HCT116 (cell line): ENCODE measurements around the gene TMEM81. TPM values are rescaled to one million over a fixed set of nuclear protein-coding genes. Genes with fewer than 3 reads are reported as not detected.

ENCODE experiments used
- ATAC-seq: fragments of 200-7000 bp; cut with Tn5 transposase; 2 replicates; pipeline ENCODE4 v1.9.1; 2020; ENCODE audit warnings: mild to moderate bottlenecking, moderate library complexity
- BruUV-seq: library from RNA; stranded (reverse); fragments of 400-500 nt; replicated peaks from 2 replicates; lab custom pipeline; 2021; lab: Mats Ljungman, UMichigan
- CTCF ChIA-PET: fragments of 300-600 bp; sonication (Branson Sonifier 250); formaldehyde crosslinking; loops from one replicate; lab custom pipeline; 2021; ENCODE audit warnings: antibody characterized with exemption; lab: Charles Lee
- POLR2A ChIA-PET: fragments of 300-600, 350-600 bp; sonication (Branson Sonifier 250); formaldehyde crosslinking; loops from one replicate; lab custom pipeline; 2021; ENCODE audit warnings: antibody characterized with exemption; lab: Charles Lee
- RAD21 ChIA-PET, 2 experiments: fragments of 300-600 bp; sonication (Branson Sonifier 250); formaldehyde crosslinking; loops; one replicate each; lab custom pipeline; 2023; ENCODE audit warnings: low total read pairs in 2 of 2; ENCODE audit not compliant: uncharacterized antibody in 2 of 2, unreplicated experiment in 2 of 2, low non-redundant PET in 1 of 2; lab: Charles Lee
- DNase-seq: peaks from one replicate; pipeline ENCODE4 v3.0.0-alpha.2; 2010; ENCODE audit warnings: low read depth, low spot score
- H2AFZ ChIP-seq: fragments of 200-600 bp; shearing (Covaris generic), sonication (generic); 2 replicates; pipeline ENCODE4 v1.6.1; 2017; ENCODE audit warnings: low read depth, mixed run types, mixed read lengths, antibody characterized with exemption, low read length; ENCODE audit not compliant: poor library complexity, severe bottlenecking
- H3K27ac ChIP-seq: 2 replicates; pipeline ENCODE4 v1.5.1; 2012; ENCODE audit warnings: low read depth, low read length
- H3K27me3 ChIP-seq: fragments of 200-600 bp; sonication (generic); 2 replicates; pipeline ENCODE4 v1.6.1; 2016; ENCODE audit warnings: mixed run types, low read length, mixed read lengths; ENCODE audit not compliant: insufficient read depth
- H3K36me3 ChIP-seq, 2 experiments: fragments of 200-500 bp in 1 of 2; fragments of 200-600 bp in 1 of 2; sonication (Bioruptor generic) in 1 of 2; sonication (generic) in 1 of 2; 2 replicates each; pipeline versions ENCODE4 v1.5.1 to v1.6.1; 2014 to 2016; ENCODE audit warnings: low read length in 2 of 2, inconsistent platforms in 1 of 2, mixed read lengths in 1 of 2, mixed run types in 1 of 2; ENCODE audit not compliant: insufficient read depth in 2 of 2, control insufficient read depth in 1 of 2
- H3K4me1 ChIP-seq, 2 experiments: fragments of 200-600 bp in 1 of 2; sonication (generic) in 1 of 2; 2 replicates each; pipeline versions ENCODE4 v1.5.1 to v1.6.1; 2012 to 2017; ENCODE audit warnings: low read length in 2 of 2, inconsistent platforms in 1 of 2, mild to moderate bottlenecking in 1 of 2, mixed read lengths in 1 of 2, mixed run types in 1 of 2, moderate library complexity in 1 of 2; ENCODE audit not compliant: insufficient read depth in 2 of 2, control insufficient read depth in 1 of 2
- H3K4me2 ChIP-seq: fragments of 200-600 bp; sonication (generic); 2 replicates; pipeline ENCODE4 v1.6.1; 2017; ENCODE audit warnings: mixed run types, low read length, mixed read lengths
- H3K4me3 ChIP-seq, 2 experiments: fragments of 200-600 bp in 1 of 2; sonication (generic) in 1 of 2; replicated peaks in 1 of 2; 2 replicates each; pipeline ENCODE4 v1.5.1; 2011 to 2016; ENCODE audit warnings: low read length in 2 of 2, control low read depth in 1 of 2, low read depth in 1 of 2, mild to moderate bottlenecking in 1 of 2, mixed read lengths in 1 of 2, mixed run types in 1 of 2
- H3K79me2 ChIP-seq: fragments of 200-600 bp; sonication (generic); 2 replicates; pipeline ENCODE4 v1.6.1; 2017; ENCODE audit warnings: mild to moderate bottlenecking, mixed run types, low read length, moderate library complexity, mixed read lengths; ENCODE audit not compliant: insufficient read depth
- H3K9ac ChIP-seq: fragments of 200-600 bp; sonication (generic); 2 replicates; pipeline ENCODE4 v1.6.1; 2016; ENCODE audit warnings: low read length, mixed read lengths
- H3K9me2 ChIP-seq: fragments of 200-600 bp; sonication (generic), shearing (Covaris generic); 2 replicates; pipeline ENCODE4 v1.6.1; 2017; ENCODE audit warnings: mixed run types, mild to moderate bottlenecking, moderate library complexity; ENCODE audit not compliant: insufficient read depth
- H3K9me3 ChIP-seq, 2 experiments: fragments of 200-500 bp in 1 of 2; fragments of 200-600 bp in 1 of 2; sonication (Bioruptor generic) in 1 of 2; sonication (generic) in 1 of 2; 2 replicates each; pipeline ENCODE4 v1.6.1; 2014 to 2017; ENCODE audit warnings: low read length in 2 of 2, mixed read lengths in 2 of 2, inconsistent platforms in 1 of 2, low read depth in 1 of 2, mild to moderate bottlenecking in 1 of 2, mixed run types in 1 of 2, moderate library complexity in 1 of 2; ENCODE audit not compliant: control insufficient read depth in 1 of 2, insufficient read depth in 1 of 2
- H4K20me1 ChIP-seq: fragments of 200-600 bp; sonication (generic), shearing (Covaris generic); 2 replicates; pipeline ENCODE4 v1.6.1; 2017; ENCODE audit warnings: mixed run types, mild to moderate bottlenecking, moderate library complexity; ENCODE audit not compliant: insufficient read depth
- CBX3 ChIP-seq: IDR thresholded peaks from 2 replicates; pipeline ENCODE4 v1.6.1; 2012; ENCODE audit warnings: low read depth
- CEBPB ChIP-seq: IDR thresholded peaks from 2 replicates; pipeline ENCODE4 v1.6.1; 2012; ENCODE audit warnings: low read depth
- CTCF ChIP-seq, 3 experiments: fragments of 200-600 bp in 1 of 3; sonication (generic) in 1 of 3; IDR thresholded peaks in 2 of 3; conservative IDR thresholded peaks in 1 of 3; 2 replicates each; pipeline ENCODE4 v1.5.1; 2012 to 2017; ENCODE audit warnings: low read depth in 2 of 3, low read length in 2 of 3, antibody characterized with exemption in 1 of 3, borderline replicate concordance in 1 of 3, control low read depth in 1 of 3, mild to moderate bottlenecking in 1 of 3, mixed read lengths in 1 of 3, mixed run types in 1 of 3, moderate library complexity in 1 of 3; ENCODE audit not compliant: insufficient read depth in 1 of 3
- EGR1 ChIP-seq: IDR thresholded peaks from 2 replicates; pipeline ENCODE4 v1.6.1; 2012; ENCODE audit warnings: low read depth
- ELF1 ChIP-seq: IDR thresholded peaks from 2 replicates; pipeline ENCODE4 v1.6.1; 2012; ENCODE audit warnings: low read depth, borderline replicate concordance
- EZH2 ChIP-seq: fragments of 200-600 bp; sonication (generic); IDR thresholded peaks from 2 replicates; pipeline ENCODE4 v1.6.1; 2017; ENCODE audit warnings: antibody characterized with exemption, mixed run types
- EZH2phosphoT487 ChIP-seq: fragments of 200-600 bp; IDR thresholded peaks from 2 replicates; pipeline ENCODE4 v1.6.1; 2018; ENCODE audit warnings: antibody characterized with exemption, borderline replicate concordance
- FOSL1 ChIP-seq: IDR thresholded peaks from 2 replicates; pipeline ENCODE4 v1.6.1; 2012; ENCODE audit warnings: low read depth
- JUND ChIP-seq: IDR thresholded peaks from 2 replicates; pipeline ENCODE4 v1.6.1; 2012
- POLR2AphosphoS5 ChIP-seq: IDR thresholded peaks from 2 replicates; pipeline ENCODE4 v1.6.1; 2011; ENCODE audit warnings: mild to moderate bottlenecking, low read depth, low read length, moderate library complexity
- RAD21 ChIP-seq: IDR thresholded peaks from 2 replicates; pipeline ENCODE4 v1.6.1; 2012; ENCODE audit warnings: low read depth, mild to moderate bottlenecking
- SIN3A ChIP-seq: IDR thresholded peaks from 2 replicates; pipeline ENCODE4 v1.6.1; 2012; ENCODE audit warnings: low read depth
- SP1 ChIP-seq: IDR thresholded peaks from 2 replicates; pipeline ENCODE4 v1.6.1; 2012; ENCODE audit warnings: low read depth
- SRF ChIP-seq: IDR thresholded peaks from 2 replicates; pipeline ENCODE4 v1.6.1; 2012; ENCODE audit warnings: low read depth
- YY1 ChIP-seq: IDR thresholded peaks from 2 replicates; pipeline ENCODE4 v1.6.1; 2011; ENCODE audit warnings: low read length, low read depth, moderate library complexity, mild to moderate bottlenecking; ENCODE audit not compliant: insufficient replicate concordance; ENCODE audit errors: extremely low read depth
- ZFX ChIP-seq: fragments of 450-650 bp; IDR thresholded peaks from 2 replicates; pipeline ENCODE4 v1.6.1; 2017
- intact Hi-C: fragments of 100-400 bp; cut with micrococcal nuclease; formaldehyde crosslinking; loops from 2 replicates; pipeline ENCODE4 v1.10.0; 2022
- total RNA-seq: library from RNA; stranded (reverse); gene quantifications from one replicate; pipeline ENCODE4 v1.2.1, GENCODE V29; 2021; ENCODE audit not compliant: unreplicated experiment
- TF ChIP-seq, protein P1 (sequence below): IDR thresholded peaks from 2 replicates; pipeline ENCODE4 v1.6.1; 2012; ENCODE audit warnings: low read depth
- TF ChIP-seq, protein P2 (sequence below): IDR thresholded peaks from 2 replicates; pipeline ENCODE4 v1.6.1; 2011; ENCODE audit warnings: mild to moderate bottlenecking, low read length, moderate library complexity; ENCODE audit not compliant: insufficient replicate concordance; ENCODE audit errors: extremely low read depth

The TMEM81 gene
- total RNA-seq, 1 experiment from 2014 or later = 4.9 TPM

- TF ChIP-seq, protein P1, sequence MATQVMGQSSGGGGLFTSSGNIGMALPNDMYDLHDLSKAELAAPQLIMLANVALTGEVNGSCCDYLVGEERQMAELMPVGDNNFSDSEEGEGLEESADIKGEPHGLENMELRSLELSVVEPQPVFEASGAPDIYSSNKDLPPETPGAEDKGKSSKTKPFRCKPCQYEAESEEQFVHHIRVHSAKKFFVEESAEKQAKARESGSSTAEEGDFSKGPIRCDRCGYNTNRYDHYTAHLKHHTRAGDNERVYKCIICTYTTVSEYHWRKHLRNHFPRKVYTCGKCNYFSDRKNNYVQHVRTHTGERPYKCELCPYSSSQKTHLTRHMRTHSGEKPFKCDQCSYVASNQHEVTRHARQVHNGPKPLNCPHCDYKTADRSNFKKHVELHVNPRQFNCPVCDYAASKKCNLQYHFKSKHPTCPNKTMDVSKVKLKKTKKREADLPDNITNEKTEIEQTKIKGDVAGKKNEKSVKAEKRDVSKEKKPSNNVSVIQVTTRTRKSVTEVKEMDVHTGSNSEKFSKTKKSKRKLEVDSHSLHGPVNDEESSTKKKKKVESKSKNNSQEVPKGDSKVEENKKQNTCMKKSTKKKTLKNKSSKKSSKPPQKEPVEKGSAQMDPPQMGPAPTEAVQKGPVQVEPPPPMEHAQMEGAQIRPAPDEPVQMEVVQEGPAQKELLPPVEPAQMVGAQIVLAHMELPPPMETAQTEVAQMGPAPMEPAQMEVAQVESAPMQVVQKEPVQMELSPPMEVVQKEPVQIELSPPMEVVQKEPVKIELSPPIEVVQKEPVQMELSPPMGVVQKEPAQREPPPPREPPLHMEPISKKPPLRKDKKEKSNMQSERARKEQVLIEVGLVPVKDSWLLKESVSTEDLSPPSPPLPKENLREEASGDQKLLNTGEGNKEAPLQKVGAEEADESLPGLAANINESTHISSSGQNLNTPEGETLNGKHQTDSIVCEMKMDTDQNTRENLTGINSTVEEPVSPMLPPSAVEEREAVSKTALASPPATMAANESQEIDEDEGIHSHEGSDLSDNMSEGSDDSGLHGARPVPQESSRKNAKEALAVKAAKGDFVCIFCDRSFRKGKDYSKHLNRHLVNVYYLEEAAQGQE = no peak
- TF ChIP-seq JUND (no peak), CTCF (IDR thresholded peaks at IDR 0.05 in 2 of 3, conservative IDR thresholded peaks at IDR 0.05 in 1 of 3; ENCODE audit: borderline replicate concordance in 1 of 3, insufficient read depth in 1 of 3, low read depth in 2 of 3, low read length in 2 of 3) (no peak), FOSL1 (no peak), SRF (no peak)
These were observed 25.5 kb upstream of the TMEM81 start (continued) for GRCh38 chr1:205109711-205110110.

GRCh38 chr1:205109269-205109668 is 25.0 kb upstream of the TMEM81 start:
- H3K9me2 ChIP-seq = no peaks in the 10 kb centered on the region
- intact Hi-C loops = no loop called here
- no peak overlapping the region for H2AFZ ChIP-seq
- H3K4me3 ChIP-seq = no peak overlapping the region
- RAD21 ChIA-PET = no interaction called here
- no peaks in the 10 kb centered on the region for H3K9me3 ChIP-seq
- H4K20me1 ChIP-seq = no peaks in the 10 kb centered on the region
- no peak overlapping the region for H3K4me2 ChIP-seq
- no peak for ATAC-seq
- BruUV-seq = no TSS peak
- H3K27ac ChIP-seq = no peak overlapping the region
- POLR2A ChIA-PET = interaction anchor here (1.3 kb wide), 1 partner anchor 9 kb away, joined by 3 read pairs; no protein-coding TSS in a partner anchor
- no peak overlapping the region for H3K9ac ChIP-seq
- DNase-seq = no peak
- H3K27me3 ChIP-seq = no peaks in the 10 kb centered on the region
- CTCF ChIA-PET = interaction anchor here (1.1 to 1.4 kb wide), 2 partner anchors 13 to 14 kb away, joined by 3 to 4 read pairs; partner anchors contain the start of gene RBBP5
- H3K79me2 ChIP-seq = peaks cover 49% of the 10 kb centered on the region
- no peaks in the 10 kb centered on the region for H3K4me1 ChIP-seq
- peaks cover 19 to 28% of the 10 kb centered on the region in 2 experiments; a peak in 3 of 4 replicates for H3K36me3 ChIP-seq
- TF ChIP-seq EZH2phosphoT487 = no peak
- no peak for TF ChIP-seq CEBPB
- TF ChIP-seq ELF1 = no peak
- TF ChIP-seq, protein P2, sequence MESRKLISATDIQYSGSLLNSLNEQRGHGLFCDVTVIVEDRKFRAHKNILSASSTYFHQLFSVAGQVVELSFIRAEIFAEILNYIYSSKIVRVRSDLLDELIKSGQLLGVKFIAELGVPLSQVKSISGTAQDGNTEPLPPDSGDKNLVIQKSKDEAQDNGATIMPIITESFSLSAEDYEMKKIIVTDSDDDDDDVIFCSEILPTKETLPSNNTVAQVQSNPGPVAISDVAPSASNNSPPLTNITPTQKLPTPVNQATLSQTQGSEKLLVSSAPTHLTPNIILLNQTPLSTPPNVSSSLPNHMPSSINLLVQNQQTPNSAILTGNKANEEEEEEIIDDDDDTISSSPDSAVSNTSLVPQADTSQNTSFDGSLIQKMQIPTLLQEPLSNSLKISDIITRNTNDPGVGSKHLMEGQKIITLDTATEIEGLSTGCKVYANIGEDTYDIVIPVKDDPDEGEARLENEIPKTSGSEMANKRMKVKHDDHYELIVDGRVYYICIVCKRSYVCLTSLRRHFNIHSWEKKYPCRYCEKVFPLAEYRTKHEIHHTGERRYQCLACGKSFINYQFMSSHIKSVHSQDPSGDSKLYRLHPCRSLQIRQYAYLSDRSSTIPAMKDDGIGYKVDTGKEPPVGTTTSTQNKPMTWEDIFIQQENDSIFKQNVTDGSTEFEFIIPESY = no peak
- no peak for TF ChIP-seq ZFX
- TF ChIP-seq SIN3A = no peak
- TF ChIP-seq EZH2 = no peak
- TF ChIP-seq RAD21 = no peak
- no peak for TF ChIP-seq SP1
- TF ChIP-seq SRF = no peak
- TF ChIP-seq CBX3 = no peak
- TF ChIP-seq YY1 = no peak
- TF ChIP-seq EGR1 = no peak
- no peak for TF ChIP-seq POLR2AphosphoS5
